Measurements from ENCODE around the gene AFF4. TPM values are rescaled to one million over a fixed set of nuclear protein-coding genes. Genes with fewer than 3 reads are reported as not detected.

Gene AFF4
- 53.2 to 58.1 TPM (median 55.3 TPM) in 3 replicates for total RNA-seq (2021)
- percentile 89 among the genes with signal in this experiment for Bru-seq, nascent RNA
- long read RNA-seq, experiment 1, full-length matches to known transcripts, result 5 of 38 reads
- long read RNA-seq, experiment 1, partial matches to known transcripts, result 6 of 38 reads
- long read RNA-seq, experiment 1, other reads (novel, unspliced or antisense), result 27 of 38 reads
- long read RNA-seq, experiment 2, full-length matches to known transcripts, result 4 of 63 reads
- long read RNA-seq, experiment 2, partial matches to known transcripts, result 4 of 63 reads
- long read RNA-seq, experiment 2, other reads (novel, unspliced or antisense), result 55 of 63 reads
- long read RNA-seq, experiment 3, result 0 reads

GRCh38 chr5:132963171-132964104 lies at the start of gene AFF4:
Gene AFF4 (minus strand): TSS chr5:132963634. CDS start chr5:132937189, 26,445 bp downstream.
- ChIA-PET CTCF (interaction anchor here (0.5 to 0.6 kb wide), 2 partner anchors 28 to 414 kb away, joined by 3 to 5 read pairs; no protein-coding TSS in a partner anchor), POLR2A (interaction anchor here (0.6 to 3.3 kb wide), 6 partner anchors 31 to 140 kb away, joined by 3 to 22 read pairs (median 4); partner anchors contain the start of genes GDF9, HSPA4, UQCRQ and ZCCHC10)
- H3K36me3 Mint-ChIP-seq, result peaks cover 7% of the 10 kb centered on the region
- H3K27me3 Mint-ChIP-seq (ENCODE audit: low read depth), result no peaks in the 10 kb centered on the region
- no peaks in the 10 kb centered on the region for H3K9me3 Mint-ChIP-seq
- ATAC-seq (peak; percentile 93), DNase-seq (ENCODE audit: low spot score) (peak; percentile 95)
- H3K27ac Mint-ChIP-seq, result peak within 1 kb of the TSS; percentile 99
- H3K4me3 Mint-ChIP-seq, result peak within 1 kb of the TSS; percentile 98
- peaks cover 18% of the 10 kb centered on the region for H3K4me1 Mint-ChIP-seq
- TF ChIP-seq IRF1 (CRISPR knock-in tag; IDR thresholded peaks at IDR 0.05), result peak; percentile 36; the same call in 1 of the 2 replicates
- TF ChIP-seq NFE2L1 (CRISPR knock-in tag; IDR thresholded peaks at IDR 0.05), result peak; percentile 66; the same call in 1 of the 2 replicates
- TF ChIP-seq RORB (CRISPR knock-in tag; IDR thresholded peaks at IDR 0.05), result no peak
- no peak; the same call in 1 of the 2 replicates for TF ChIP-seq AFF4 (CRISPR knock-in tag; IDR thresholded peaks at IDR 0.05; ENCODE audit: borderline replicate concordance)
- TF ChIP-seq AR (CRISPR knock-in tag; IDR thresholded peaks at IDR 0.05), result no peak
- TF ChIP-seq JUN (CRISPR knock-in tag; IDR thresholded peaks at IDR 0.05), result no peak
- peak; percentile 99 for TF ChIP-seq ZNF121 (CRISPR knock-in tag; IDR thresholded peaks at IDR 0.05)
- TF ChIP-seq ZNF232 (CRISPR knock-in tag; IDR thresholded peaks at IDR 0.05), result 0 out of 2 replicates have a peak, but pooled peaks have one; percentile 64
- TF ChIP-seq ZNF138 (CRISPR knock-in tag; conservative IDR thresholded peaks at IDR 0.05), result no peak
- TF ChIP-seq ESRRA (CRISPR knock-in tag; IDR thresholded peaks at IDR 0.05; ENCODE audit: borderline replicate concordance), result no peak
- no peak for TF ChIP-seq ZSCAN18 (CRISPR knock-in tag; IDR thresholded peaks at IDR 0.05)
- peak; percentile 90 for TF ChIP-seq PRDM15 (CRISPR knock-in tag; IDR thresholded peaks at IDR 0.05)
- no peak for TF ChIP-seq NR1H2 (CRISPR knock-in tag; IDR thresholded peaks at IDR 0.05)
- TF ChIP-seq GRHL2 (CRISPR knock-in tag; IDR thresholded peaks at IDR 0.05; ENCODE audit: insufficient replicate concordance, severe bottlenecking), result no peak
- TF ChIP-seq TCF7 (CRISPR knock-in tag; IDR thresholded peaks at IDR 0.05; ENCODE audit: low read depth), result peak; percentile 77; the same call in 1 of the 2 replicates
- no peak for TF ChIP-seq SMAD4 (CRISPR knock-in tag; IDR thresholded peaks at IDR 0.05)
- TF ChIP-seq GTF2I (CRISPR knock-in tag; conservative IDR thresholded peaks at IDR 0.05), result no peak
- TF ChIP-seq JAZF1 (CRISPR knock-in tag; IDR thresholded peaks at IDR 0.05), result no peak
- peak; percentile 87; the same call in 1 of the 2 replicates for TF ChIP-seq TP53 (CRISPR knock-in tag; IDR thresholded peaks at IDR 0.05)
- TF ChIP-seq NFATC4 (CRISPR knock-in tag; IDR thresholded peaks at IDR 0.05), result no peak
- TF ChIP-seq ATF2 (CRISPR knock-in tag; IDR thresholded peaks at IDR 0.05; ENCODE audit: borderline replicate concordance, low read depth), result 0 out of 2 replicates have a peak, but pooled peaks have one; percentile 5
